Esophagus squamous epithelium (tissue), 4 donors: ENCODE results near the gene RUSF1.

Experiments used
- CTCF ChIP-seq, 6 experiments: fragments of 450-650 bp in 4 of 6; fragments of 200-600 bp in 2 of 6; sonication (generic) in 2 of 6; IDR thresholded peaks; one replicate each; pipeline ENCODE4 v1.5.1; 2016 to 2019; ENCODE audit warnings: antibody characterized with exemption in 6 of 6, mild to moderate bottlenecking in 4 of 6, moderate library complexity in 4 of 6
- POLR2A ChIP-seq, 4 donors: fragments of 450-650 bp; IDR thresholded peaks; one replicate each; pipeline ENCODE4 v1.6.1; 2017; ENCODE audit warnings: antibody characterized with exemption in 4 of 4, mild to moderate bottlenecking in 4 of 4, moderate library complexity in 3 of 4

- TF ChIP-seq POLR2A (IDR thresholded peaks at IDR 0.05) (no peak), CTCF (IDR thresholded peaks at IDR 0.05) (no peak)
These were observed 42.3 kb downstream of the RUSF1 start for GRCh38 chr16:31465788-31466370.
